Activated T-helper 1 cell treated with anti-CD3 and anti-CD28 coated beads, Interleukin-2, amount 50 U/mL, for 16 hours (primary cell): Measurements from ENCODE around the gene GTPBP1.

Experiments
- DNase-seq, 2 donors: peaks; one replicate each; pipeline ENCODE4 v3.0.0-alpha.2; 2020; ENCODE audit warnings: low read depth in 1 of 2, low spot score in 1 of 2

The GTPBP1 gene

DNA sequence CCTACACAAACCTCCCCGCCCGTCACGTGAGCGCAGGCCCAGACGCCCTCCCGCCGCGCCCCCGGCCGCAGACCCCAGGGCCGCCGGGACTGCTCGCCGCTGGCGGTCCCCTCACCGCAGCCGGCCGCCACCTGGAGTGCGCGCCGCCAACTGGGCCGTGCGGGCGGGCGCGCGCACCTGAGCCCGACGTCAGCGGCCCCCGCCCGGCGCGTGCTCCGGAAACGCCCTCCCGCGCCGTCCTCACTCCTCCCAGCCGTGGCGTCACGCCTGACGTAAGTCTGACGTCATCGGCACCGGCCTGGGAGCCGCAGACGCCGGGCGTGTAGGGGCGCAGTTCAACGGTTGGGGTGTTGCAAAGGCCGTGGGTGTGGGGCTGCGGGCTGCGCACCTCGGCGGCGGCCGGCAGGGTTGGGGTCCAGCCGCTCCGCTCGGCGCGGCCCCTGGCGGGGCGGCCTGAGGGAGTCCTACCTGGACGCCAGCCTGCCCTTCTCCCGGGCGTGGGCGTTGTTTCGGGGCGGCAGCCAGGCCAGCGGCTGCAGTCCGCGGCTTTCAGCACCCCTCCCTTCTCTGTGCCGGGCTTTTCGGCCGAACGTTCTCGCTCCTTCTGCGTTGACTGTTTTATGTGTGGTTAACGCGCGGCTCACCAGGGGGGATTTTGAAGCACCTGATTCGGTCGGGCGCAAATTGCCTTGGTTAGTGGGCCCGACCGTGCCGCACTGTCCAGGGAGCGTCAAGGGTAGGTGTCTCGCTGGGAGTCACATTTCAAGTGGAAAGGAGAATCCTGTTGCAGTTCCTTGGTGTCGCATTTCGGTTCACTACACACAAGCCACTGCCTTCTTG lies 4.7 kb upstream of the GTPBP1 start, which contains the start of gene JOSD1:
Gene JOSD1, minus strand, starts transcription at position 155 of the 840 bp plus-strand sequence. CDS start 956 bp downstream, outside the sequence.
- peak; percentile 94 to 97 for DNase-seq

GRCh38 chr22:38704654-38705234 lies 1.0 kb upstream of the GTPBP1 start:
- no peak for DNase-seq

DNA sequence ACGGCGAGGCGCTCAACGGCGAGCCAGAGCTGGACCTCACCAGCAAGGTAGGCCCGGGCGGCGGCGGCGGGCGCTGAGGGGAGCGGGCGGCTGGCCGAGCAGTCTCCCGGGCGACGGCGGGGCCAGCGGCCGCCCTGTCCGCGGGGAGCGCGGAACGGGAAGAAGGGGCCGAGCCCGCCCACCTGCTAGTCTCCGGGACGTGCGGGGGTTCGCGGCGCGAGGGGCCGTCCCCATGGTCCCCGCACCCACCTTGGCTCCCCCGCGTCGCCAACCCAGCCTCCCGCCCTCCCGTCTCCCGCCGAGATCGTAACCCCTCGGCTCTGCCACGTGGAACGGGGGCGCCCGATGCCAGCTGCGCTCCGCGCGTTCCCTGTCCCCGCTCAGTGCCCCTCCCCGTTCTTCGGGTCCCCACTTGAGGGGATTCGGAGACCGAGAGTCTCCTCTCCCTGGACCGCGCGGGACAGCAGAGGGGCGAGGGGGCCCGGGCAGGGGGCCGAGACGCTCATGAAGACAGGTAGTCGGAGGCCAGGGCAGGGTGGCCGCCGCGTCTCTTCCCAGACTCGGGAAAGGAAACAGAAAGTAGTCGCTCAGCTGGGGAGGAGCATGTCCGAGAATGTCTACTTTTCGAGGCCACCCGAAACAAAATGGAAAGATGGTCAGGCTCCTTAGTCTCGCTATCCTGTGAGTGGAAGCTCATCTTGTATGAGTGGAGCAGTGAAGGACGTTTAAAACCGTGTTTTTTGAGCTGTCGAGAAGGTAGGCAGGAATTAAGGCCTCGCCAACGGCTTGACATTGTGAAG lies 557 bp downstream of the GTPBP1 start:
- peak in 1 of 2 donors; percentile 14 for DNase-seq

DNA sequence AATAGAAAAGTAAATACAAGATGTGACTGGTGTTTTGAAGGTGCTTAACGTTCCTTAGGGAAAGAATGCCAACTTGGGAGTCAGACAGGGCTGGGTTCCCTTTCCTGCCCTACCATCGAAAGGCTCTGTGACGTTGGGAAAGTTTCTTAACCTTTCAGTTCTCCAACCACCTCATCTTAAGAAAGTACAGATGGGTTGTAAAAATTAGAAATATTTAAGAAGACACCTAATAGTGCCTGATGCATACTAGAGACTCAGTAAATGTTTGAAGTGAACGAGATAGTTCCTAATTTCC lies 1.1 kb downstream of the GTPBP1 start:
- no peak for DNase-seq

- DNase-seq: no peak
These were observed 1.6 kb downstream of the GTPBP1 start for GRCh38 chr22:38707346-38707745.

GRCh38 chr22:38707984-38708383 lies 2.2 kb downstream of the GTPBP1 start:
- DNase-seq: no peak

- DNase-seq: no peak
These were observed 3.6 kb downstream of the GTPBP1 start for GRCh38 chr22:38709306-38709705.

DNA sequence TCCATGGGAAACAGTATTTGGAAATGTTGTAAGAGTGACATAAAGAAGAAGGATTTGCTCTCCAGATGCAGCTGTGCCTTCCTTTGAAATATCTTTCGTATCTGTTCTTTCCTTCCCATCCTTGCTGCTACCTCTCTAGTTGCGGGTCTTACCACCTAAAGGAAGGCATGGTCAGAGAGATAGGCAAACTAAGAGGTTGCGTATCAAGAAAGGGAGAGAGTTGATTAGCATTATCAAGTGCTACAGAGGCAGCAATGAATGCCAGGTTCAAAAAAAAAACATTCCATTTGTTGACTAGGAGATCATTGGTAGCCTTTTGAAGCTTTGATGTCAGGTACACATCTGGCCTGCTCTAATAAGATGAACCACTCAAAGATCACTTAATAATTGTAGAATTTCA lies 4.6 kb downstream of the GTPBP1 start:
- no peak for DNase-seq

GRCh38 chr22:38710866-38711265 lies 5.1 kb downstream of the GTPBP1 start:
- no peak for DNase-seq

DNA sequence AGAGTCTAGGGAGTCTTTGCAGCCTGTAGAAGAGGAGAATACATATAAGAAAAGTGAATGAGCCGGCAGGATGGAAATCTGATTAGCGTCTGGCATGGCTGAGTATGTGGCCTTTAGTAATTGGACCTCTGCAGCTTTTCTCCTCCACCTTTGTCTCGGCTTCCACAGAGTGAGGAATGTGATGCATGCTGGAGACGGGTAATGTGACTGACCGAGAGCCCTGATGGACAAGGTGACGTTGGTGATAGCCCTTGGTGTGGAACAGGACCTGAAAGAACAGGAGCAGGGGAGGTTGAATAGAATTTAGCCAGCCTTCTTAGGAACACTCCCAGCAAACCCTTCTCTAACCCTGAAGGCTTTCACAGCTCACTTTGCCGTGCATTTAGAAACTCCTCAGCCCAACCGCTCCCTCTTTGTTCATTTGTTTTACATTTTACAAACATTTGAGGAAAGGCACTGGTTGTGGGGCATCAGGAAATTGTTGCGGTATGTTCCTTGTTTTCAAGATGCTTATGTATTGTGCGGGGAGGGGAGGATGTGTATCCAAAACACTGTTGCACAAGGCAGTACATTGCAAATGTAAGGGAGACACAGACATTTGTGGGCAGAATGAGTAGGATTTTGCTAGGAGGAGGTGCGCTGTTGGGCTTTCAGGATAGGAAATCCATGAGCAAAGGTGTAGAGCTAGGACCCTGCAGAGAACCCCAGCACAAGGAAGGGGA lies 6.9 kb downstream of the GTPBP1 start:
- no peak for DNase-seq

DNA sequence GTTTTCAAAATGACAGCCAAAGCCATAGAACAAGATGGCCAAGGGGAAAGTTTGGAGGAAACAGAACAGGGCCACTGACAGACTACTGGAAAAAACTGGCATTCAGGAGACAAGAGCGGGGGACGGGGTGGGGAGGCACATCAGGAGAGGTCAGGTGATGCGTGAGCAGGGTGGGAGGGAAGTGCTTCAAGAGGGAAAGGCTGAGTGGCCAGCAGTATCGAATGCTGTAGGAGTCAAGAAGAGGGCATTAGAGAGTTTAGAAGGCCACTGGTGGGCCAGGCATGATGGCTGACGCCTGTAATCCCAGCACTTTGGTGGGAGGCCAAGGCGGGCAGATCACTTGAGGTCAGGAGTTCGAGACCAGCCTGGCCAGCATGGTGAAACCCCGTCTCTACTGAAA lies 8.2 kb downstream of the GTPBP1 start:
- DNase-seq: no peak

DNA sequence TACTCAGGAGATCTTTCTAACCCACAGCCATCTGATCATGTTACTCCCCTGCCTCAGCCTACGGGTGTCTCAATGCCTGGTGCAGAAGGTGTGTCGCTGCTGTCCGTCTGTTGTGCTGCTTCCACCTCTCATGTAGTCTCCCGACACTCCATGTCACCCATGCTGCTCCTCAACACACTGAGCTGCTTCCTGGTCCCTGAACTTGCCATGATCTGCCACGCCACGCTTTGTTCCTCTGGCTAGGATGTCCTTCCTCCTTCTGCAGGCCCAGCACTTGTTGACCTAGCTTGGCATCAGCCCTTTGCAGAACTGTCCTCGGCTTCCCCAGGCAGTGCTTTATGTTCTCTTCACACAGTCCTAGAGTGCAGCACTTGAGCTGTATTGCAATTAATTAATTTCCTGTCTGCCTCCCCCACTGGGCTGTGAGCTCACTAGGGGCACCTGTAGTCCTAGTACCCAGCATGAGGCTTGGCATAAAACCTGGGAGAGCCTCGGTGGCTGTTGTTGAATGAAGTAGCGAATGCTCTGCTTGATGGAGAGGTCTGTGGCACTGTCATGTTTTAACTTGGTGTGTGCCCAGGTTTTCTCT lies 9.5 kb downstream of the GTPBP1 start:
- no peak for DNase-seq

DNA sequence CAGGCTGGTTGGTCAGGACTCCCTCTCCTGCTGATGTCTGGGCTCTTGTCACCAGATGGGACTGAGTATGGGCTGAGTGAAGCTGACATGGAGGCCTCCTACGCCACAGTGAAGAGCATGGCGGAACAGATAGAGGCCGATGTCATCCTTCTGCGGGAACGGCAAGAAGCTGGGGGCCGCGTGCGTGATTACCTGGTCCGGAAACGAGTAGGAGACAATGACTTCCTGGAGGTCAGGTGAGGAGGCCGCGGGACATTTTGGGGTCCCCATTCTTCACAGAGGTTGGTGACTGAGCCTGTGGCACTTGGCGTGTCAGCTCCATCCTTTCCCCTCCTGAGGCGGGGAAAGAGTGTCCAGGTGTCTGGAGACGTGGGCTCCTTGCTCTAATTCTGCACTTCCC lies 10.1 kb downstream of the GTPBP1 start:
- no peak for DNase-seq

DNA sequence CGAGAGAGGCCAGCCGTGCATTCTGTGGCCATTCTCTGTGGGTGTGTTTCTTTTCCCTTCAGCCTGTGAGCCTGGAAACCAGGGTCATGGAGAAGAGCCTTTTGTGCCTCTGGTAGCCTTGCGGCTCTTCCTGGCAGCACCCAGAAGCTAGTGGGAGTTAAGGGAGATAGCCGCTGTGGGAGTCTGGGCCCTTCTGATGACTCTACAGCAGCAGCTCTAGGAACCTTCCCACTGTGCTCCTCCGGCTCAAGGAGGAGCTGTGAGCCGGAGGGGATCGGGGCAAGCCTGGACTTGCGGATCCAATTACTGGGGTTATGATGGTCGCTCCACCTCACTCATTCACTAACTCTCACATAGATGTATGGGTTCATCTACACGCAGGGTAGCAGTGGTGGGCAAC lies 10.5 kb downstream of the GTPBP1 start:
- no peak for DNase-seq

DNA sequence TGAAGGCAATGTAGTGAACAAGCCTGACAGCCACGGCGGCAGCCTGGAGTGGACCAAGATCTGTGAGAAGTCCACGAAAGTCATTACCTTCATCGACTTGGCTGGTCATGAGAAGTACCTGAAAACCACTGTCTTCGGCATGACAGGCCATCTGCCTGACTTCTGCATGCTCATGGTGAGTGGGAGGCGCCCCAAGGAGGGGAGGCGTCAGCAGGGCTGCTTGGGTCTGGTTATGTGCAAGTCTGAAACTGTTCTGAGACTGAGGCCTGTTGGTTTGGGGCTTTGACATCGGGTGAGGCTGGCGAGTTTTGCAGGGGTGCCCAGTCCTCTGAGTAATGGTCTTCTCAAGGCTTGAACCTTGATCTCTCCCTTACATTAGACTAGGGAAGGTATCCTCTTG lies 11.1 kb downstream of the GTPBP1 start:
- no peak for DNase-seq

- DNase-seq: no peak
These were observed 11.5 kb downstream of the GTPBP1 start for GRCh38 chr22:38717244-38717643.

- no peak for DNase-seq
These were observed 12.7 kb downstream of the GTPBP1 start for GRCh38 chr22:38718414-38718813.

DNA sequence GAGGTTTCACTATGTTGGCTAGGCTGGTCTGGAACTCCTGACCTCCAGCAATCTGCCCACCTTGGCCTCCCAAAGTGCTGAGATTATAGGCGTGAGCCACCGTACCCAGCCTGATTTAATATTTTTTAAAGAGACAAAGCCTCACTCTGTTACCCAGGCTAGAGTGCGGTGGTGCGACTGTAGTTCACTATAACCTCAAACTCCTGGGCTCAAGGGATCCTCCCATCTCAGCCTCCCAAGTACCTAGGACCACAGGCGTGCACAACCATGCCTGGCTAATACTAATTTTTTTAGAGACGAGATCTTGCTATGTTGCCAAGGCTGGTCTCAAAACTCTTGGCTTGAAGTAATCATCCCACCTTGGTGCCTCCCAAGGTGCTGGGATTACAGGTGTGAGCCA lies 13.5 kb downstream of the GTPBP1 start:
- no peak for DNase-seq

DNA sequence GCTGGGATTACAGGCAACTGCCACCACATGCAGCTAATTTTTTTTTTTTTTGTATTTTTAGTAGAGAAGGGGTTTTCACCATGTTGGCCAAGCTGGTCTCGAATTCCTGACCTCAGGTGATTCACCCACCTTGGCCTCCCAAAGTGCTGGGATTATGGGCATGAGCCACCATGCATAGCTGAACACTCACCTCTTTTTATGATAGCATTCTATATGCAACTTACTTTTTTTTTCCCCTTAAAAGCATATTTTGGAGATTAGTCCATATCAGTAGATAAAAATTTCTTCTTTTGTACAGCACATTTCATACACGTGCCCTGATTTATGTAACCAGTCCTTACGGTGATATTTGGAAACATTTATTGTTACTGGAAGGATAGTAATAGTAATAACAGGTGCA lies 14.6 kb downstream of the GTPBP1 start:
- no peak for DNase-seq

DNA sequence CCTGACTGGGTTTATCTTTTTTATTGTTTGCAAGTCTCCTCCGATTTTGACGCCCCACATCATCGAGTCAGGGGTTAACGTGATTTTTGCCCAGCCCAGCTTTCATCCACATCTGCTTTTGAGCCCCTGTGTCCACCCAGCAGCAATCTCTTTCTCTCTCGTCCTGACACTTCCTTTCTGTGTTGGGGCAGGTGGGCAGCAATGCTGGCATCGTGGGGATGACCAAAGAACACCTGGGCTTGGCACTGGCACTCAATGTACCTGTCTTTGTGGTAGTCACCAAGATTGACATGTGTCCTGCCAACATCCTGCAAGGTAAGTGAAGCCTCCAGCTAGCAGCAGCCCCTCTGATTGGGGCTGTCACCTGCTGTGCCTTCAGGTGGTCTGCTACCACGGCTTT lies 15.8 kb downstream of the GTPBP1 start:
- DNase-seq: no peak

GRCh38 chr22:38724176-38724575 lies 18.4 kb downstream of the GTPBP1 start:
- DNase-seq: no peak
